Epithelial cell of esophagus (primary cell): ENCODE results near the gene FOXO6.

ENCODE experiments used
- DNase-seq: peaks from one replicate; pipeline ENCODE4 v3.0.0; 2010; ENCODE audit warnings: low read depth
- H3K4me3 ChIP-seq: 2 replicates; pipeline ENCODE4 v1.5.1; 2011; ENCODE audit warnings: mild to moderate bottlenecking, low read length, control low read depth
- TF ChIP-seq, protein P1 (sequence below): IDR thresholded peaks from 2 replicates; pipeline ENCODE4 v1.5.1; 2011; ENCODE audit warnings: low read depth, mild to moderate bottlenecking, low read length, control low read depth, inconsistent platforms; ENCODE audit not compliant: insufficient read depth; ENCODE audit errors: missing control alignments

The FOXO6 gene

DNA sequence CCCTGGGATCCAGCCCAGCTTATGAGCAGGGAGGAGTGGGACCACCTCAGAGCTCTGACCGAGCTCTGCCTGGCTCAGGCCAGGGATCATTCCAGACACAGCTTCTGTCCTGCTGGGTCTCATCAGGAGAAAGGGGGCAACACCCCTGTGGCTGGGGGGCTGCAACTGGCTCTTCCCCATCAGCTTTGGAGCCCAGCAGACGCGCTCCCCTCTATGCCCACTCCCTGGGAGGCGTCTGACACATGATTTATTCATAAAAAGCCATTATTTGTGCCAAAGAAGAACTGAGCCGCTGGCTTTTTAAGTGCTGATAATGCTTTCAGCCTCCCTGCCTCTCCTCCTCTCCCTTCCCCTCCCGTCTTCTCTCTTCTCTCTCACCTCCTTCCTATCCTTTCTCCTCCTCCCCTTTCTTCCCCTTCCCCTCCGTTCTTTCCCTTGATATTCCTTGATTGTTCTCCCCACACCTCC, 25.0 kb downstream of the FOXO6 start:
- DNase-seq: no peak
- no peak overlapping the region for H3K4me3 ChIP-seq
- TF ChIP-seq, protein P1, sequence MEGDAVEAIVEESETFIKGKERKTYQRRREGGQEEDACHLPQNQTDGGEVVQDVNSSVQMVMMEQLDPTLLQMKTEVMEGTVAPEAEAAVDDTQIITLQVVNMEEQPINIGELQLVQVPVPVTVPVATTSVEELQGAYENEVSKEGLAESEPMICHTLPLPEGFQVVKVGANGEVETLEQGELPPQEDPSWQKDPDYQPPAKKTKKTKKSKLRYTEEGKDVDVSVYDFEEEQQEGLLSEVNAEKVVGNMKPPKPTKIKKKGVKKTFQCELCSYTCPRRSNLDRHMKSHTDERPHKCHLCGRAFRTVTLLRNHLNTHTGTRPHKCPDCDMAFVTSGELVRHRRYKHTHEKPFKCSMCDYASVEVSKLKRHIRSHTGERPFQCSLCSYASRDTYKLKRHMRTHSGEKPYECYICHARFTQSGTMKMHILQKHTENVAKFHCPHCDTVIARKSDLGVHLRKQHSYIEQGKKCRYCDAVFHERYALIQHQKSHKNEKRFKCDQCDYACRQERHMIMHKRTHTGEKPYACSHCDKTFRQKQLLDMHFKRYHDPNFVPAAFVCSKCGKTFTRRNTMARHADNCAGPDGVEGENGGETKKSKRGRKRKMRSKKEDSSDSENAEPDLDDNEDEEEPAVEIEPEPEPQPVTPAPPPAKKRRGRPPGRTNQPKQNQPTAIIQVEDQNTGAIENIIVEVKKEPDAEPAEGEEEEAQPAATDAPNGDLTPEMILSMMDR: no peak

GRCh38 chr1:41387667-41388091, 26.4 kb downstream of the FOXO6 start:
- DNase-seq: peak; percentile 53
- no peak overlapping the region for H3K4me3 ChIP-seq
- TF ChIP-seq, protein P1: no peak

GRCh38 chr1:41388510-41388909, 27.3 kb downstream of the FOXO6 start:
- H3K4me3 ChIP-seq: no peak overlapping the region
- TF ChIP-seq, protein P1: no peak
- no peak for DNase-seq

GRCh38 chr1:41389009-41389408, 27.8 kb downstream of the FOXO6 start:
- DNase-seq: no peak
- TF ChIP-seq, protein P1: no peak
- H3K4me3 ChIP-seq: no peak overlapping the region

DNA sequence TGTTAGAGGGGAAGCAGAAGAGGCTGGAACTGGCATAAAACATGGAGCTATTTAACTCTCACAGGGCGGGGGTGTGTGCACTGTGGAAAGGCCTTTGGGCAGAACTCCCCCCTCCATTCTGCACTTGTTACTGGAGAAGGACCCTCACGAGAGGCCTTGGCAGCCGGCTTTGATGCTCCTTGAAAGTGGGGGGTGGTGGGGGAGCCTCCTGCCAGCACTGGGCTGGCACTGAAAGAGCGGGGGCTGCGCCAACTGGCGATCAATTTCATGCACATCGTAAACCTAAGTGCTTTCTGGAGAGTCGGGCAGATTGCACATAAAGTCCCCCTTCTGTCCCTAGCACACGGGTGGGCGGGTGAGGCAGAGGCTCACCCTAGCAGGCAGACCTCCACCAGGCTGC, 28.9 kb downstream of the FOXO6 start:
- no peak overlapping the region for H3K4me3 ChIP-seq
- TF ChIP-seq, protein P1: no peak
- no peak for DNase-seq

- no peak for DNase-seq
- TF ChIP-seq, protein P1: no peak
- H3K4me3 ChIP-seq: no peak overlapping the region
Measured at GRCh38 chr1:41390573-41390972, 29.3 kb downstream of the FOXO6 start.

GRCh38 chr1:41391834-41392527, 30.7 kb downstream of the FOXO6 start:
- no peak overlapping the region for H3K4me3 ChIP-seq
- TF ChIP-seq, protein P1: no peak
- no peak for DNase-seq
